H1 (cell line): ENCODE measurements around the gene SLC30A2. TPM values are rescaled to one million over a fixed set of nuclear protein-coding genes. Genes with fewer than 3 reads are reported as not detected.

Experiments
- CTCF ChIA-PET: fragments of 300-600 bp; sonication (Branson Sonifier 250); formaldehyde crosslinking; loops from one replicate; lab custom pipeline; 2021; ENCODE audit not compliant: partially characterized antibody; lab: Charles Lee
- POLR2A ChIA-PET: fragments of 300-600 bp; sonication (Branson Sonifier 250); formaldehyde crosslinking; loops from one replicate; lab custom pipeline; 2021; ENCODE audit warnings: inconsistent platforms; ENCODE audit not compliant: partially characterized antibody; lab: Charles Lee
- DNase-seq, 2 experiments: peaks; one replicate each; pipeline versions ENCODE4 v3.0.0 to v3.0.0-alpha.2; 2010 to 2022; ENCODE audit warnings: low spot score in 2 of 2, low read depth in 1 of 2, mixed read lengths in 1 of 2
- FAIRE-seq: peaks from 2 replicates; lab custom pipeline; 2011; peaks lifted over from hg19 to GRCh38; lab: Jason Lieb, UNC
- H2AFZ ChIP-seq: 2 replicates; pipeline ENCODE4 v1.8.1; 2012; ENCODE audit warnings: low read length, inconsistent platforms
- H2AK5ac ChIP-seq: 2 replicates; pipeline ENCODE4 v1.6.1; 2013; ENCODE audit warnings: low read depth, low read length
- H2BK120ac ChIP-seq: replicated peaks from 2 replicates; pipeline ENCODE3; 2013; ENCODE audit warnings: low read depth, low read length, inconsistent platforms
- H2BK12ac ChIP-seq: 2 replicates; pipeline ENCODE4 v1.6.1; 2013; ENCODE audit warnings: low read depth, low read length
- H2BK15ac ChIP-seq: 2 replicates; pipeline ENCODE4 v1.6.1; 2013; ENCODE audit warnings: low read length
- H2BK20ac ChIP-seq: 2 replicates; pipeline ENCODE4 v1.6.1; 2013; ENCODE audit warnings: low read length
- H2BK5ac ChIP-seq: 2 replicates; pipeline ENCODE4 v1.6.1; 2013; ENCODE audit warnings: low read depth, low read length
- H3K14ac ChIP-seq: 2 replicates; pipeline ENCODE4 v1.6.1; 2013; ENCODE audit warnings: inconsistent platforms; ENCODE audit not compliant: insufficient read length
- H3K18ac ChIP-seq: 2 replicates; pipeline ENCODE4 v1.6.1; 2013; ENCODE audit warnings: low read length; ENCODE audit errors: extremely low read depth
- H3K23ac ChIP-seq: 2 replicates; pipeline ENCODE4 v1.6.1; 2013; ENCODE audit warnings: inconsistent platforms; ENCODE audit not compliant: insufficient read length
- H3K23me2 ChIP-seq: 2 replicates; pipeline ENCODE4 v1.6.1; 2013; ENCODE audit warnings: low read depth, low read length
- H3K27ac ChIP-seq: 2 replicates; pipeline ENCODE4 v1.6.1; 2011; ENCODE audit warnings: low read depth, low read length, inconsistent platforms
- H3K27me3 ChIP-seq, 4 experiments: replicated peaks in 1 of 4; 1 replicate in 1 of 4; 2 replicates in 3 of 4; pipeline versions ENCODE4 v1.6.1 to v1.8.1; 2011 to 2013; ENCODE audit warnings: low read length in 3 of 4, mild to moderate bottlenecking in 3 of 4, inconsistent platforms in 2 of 4, mixed read lengths in 2 of 4, moderate library complexity in 1 of 4; ENCODE audit not compliant: control insufficient read depth in 3 of 4, insufficient read depth in 3 of 4; ENCODE audit errors: extremely low read depth in 1 of 4
- H3K36me3 ChIP-seq, 4 experiments: 2 replicates each; pipeline versions ENCODE4 v1.6.1 to v1.8.1; 2011 to 2013; ENCODE audit warnings: mild to moderate bottlenecking in 4 of 4, low read length in 3 of 4, moderate library complexity in 2 of 4, control low read depth in 1 of 4, inconsistent platforms in 1 of 4; ENCODE audit not compliant: insufficient read depth in 4 of 4, control insufficient read depth in 2 of 4
- H3K4ac ChIP-seq: replicated peaks from 2 replicates; pipeline ENCODE3; 2013; ENCODE audit warnings: low read length, low read depth, mixed read lengths, inconsistent platforms; ENCODE audit not compliant: insufficient read length
- H3K4me1 ChIP-seq, 4 experiments: replicated peaks in 1 of 4; 1 replicate in 1 of 4; 2 replicates in 3 of 4; pipeline versions ENCODE4 v1.6.1 to v1.8.1; 2011 to 2013; ENCODE audit warnings: low read length in 3 of 4, inconsistent platforms in 2 of 4, mixed read lengths in 1 of 4; ENCODE audit not compliant: insufficient read depth in 4 of 4, control insufficient read depth in 3 of 4
- H3K4me2 ChIP-seq, 2 experiments: 2 replicates each; pipeline versions ENCODE4 v1.6.1 to v1.8.1; 2011 to 2013; ENCODE audit warnings: low read depth in 2 of 2, low read length in 2 of 2, control low read depth in 1 of 2, inconsistent platforms in 1 of 2, mild to moderate bottlenecking in 1 of 2; ENCODE audit not compliant: insufficient read depth in 1 of 2
- H3K4me3 ChIP-seq, 4 experiments: fragments of 200-600, 300-600 bp in 1 of 4; sonication (generic), shearing (Covaris generic), sonication (Bioruptor Twin) in 1 of 4; 2 replicates each; pipeline versions ENCODE4 v1.5.1 to v1.8.1; 2011 to 2016; ENCODE audit warnings: low read length in 4 of 4, low read depth in 3 of 4, control low read depth in 2 of 4, inconsistent platforms in 2 of 4, mild to moderate bottlenecking in 2 of 4, mixed read lengths in 1 of 4, moderate library complexity in 1 of 4; ENCODE audit not compliant: insufficient read depth in 2 of 4; ENCODE audit errors: extremely low read depth in 1 of 4
- H3K56ac ChIP-seq: replicated peaks from 2 replicates; pipeline ENCODE3; 2013; ENCODE audit warnings: low read depth, mild to moderate bottlenecking, mixed read lengths, low read length, inconsistent platforms; ENCODE audit not compliant: insufficient read length
- H3K79me1 ChIP-seq: 2 replicates; pipeline ENCODE4 v1.6.1; 2013; ENCODE audit warnings: low read depth, low read length, control low read depth
- H3K79me2 ChIP-seq, 2 experiments: 2 replicates each; pipeline versions ENCODE4 v1.6.1 to v1.8.1; 2012 to 2013; ENCODE audit warnings: low read length in 2 of 2, mild to moderate bottlenecking in 2 of 2, inconsistent platforms in 1 of 2; ENCODE audit not compliant: insufficient read depth in 2 of 2, control insufficient read depth in 1 of 2
- H3K9ac ChIP-seq, 4 experiments: replicated peaks in 1 of 4; 1 replicate in 1 of 4; 2 replicates in 3 of 4; pipeline versions ENCODE4 v1.6.1 to v1.8.1; 2011 to 2013; ENCODE audit warnings: low read depth in 3 of 4, low read length in 3 of 4, control low read depth in 2 of 4, mild to moderate bottlenecking in 2 of 4, moderate library complexity in 2 of 4, inconsistent platforms in 1 of 4; ENCODE audit errors: extremely low read depth in 1 of 4
- H3K9me3 ChIP-seq, 2 experiments: 2 replicates each; pipeline versions ENCODE4 v1.6.1 to v1.8.1; 2012 to 2013; ENCODE audit warnings: mild to moderate bottlenecking in 2 of 2, moderate library complexity in 2 of 2, control low read depth in 1 of 2, inconsistent platforms in 1 of 2, low read depth in 1 of 2, low read length in 1 of 2, mixed read lengths in 1 of 2; ENCODE audit not compliant: insufficient read depth in 2 of 2
- H4K20me1 ChIP-seq, 2 experiments: replicated peaks in 1 of 2; 2 replicates each; pipeline versions ENCODE3 to v1.8.1; 2011 to 2013; ENCODE audit warnings: inconsistent platforms in 2 of 2, low read length in 2 of 2, mild to moderate bottlenecking in 1 of 2; ENCODE audit not compliant: insufficient read depth in 2 of 2, control insufficient read depth in 1 of 2
- H4K5ac ChIP-seq: 2 replicates; pipeline ENCODE4 v1.6.1; 2013; ENCODE audit warnings: low read length, low read depth, mixed read lengths, inconsistent platforms; ENCODE audit not compliant: insufficient read length
- H4K8ac ChIP-seq: 2 replicates; pipeline ENCODE4 v1.8.0; 2013; ENCODE audit warnings: mild to moderate bottlenecking, moderate library complexity, low read length, inconsistent platforms; ENCODE audit not compliant: insufficient read depth; ENCODE audit errors: extremely low read depth
- H4K91ac ChIP-seq: replicated peaks from 2 replicates; pipeline ENCODE3; 2013; ENCODE audit warnings: low read length, mixed read lengths, inconsistent platforms; ENCODE audit not compliant: insufficient read length
- CBX8 ChIP-seq: fragments of 300-800, 300-1000 bp; sonication (generic); IDR thresholded peaks from 2 replicates; pipeline ENCODE4 v1.7.1; 2016; ENCODE audit warnings: low read depth, low read length, borderline replicate concordance
- CHD1 ChIP-seq: IDR thresholded peaks from 2 replicates; pipeline ENCODE4 v1.6.1; 2012; ENCODE audit warnings: low read depth, low read length, improper control_type of control experiment
- MAX ChIP-seq: IDR thresholded peaks from 2 replicates; pipeline ENCODE4 v1.6.1; 2012; ENCODE audit warnings: inconsistent platforms
- PHF8 ChIP-seq: fragments of 200-600 bp; sonication (generic); conservative IDR thresholded peaks from 2 replicates; pipeline ENCODE4 v1.7.1; 2012; ENCODE audit warnings: low read depth, mild to moderate bottlenecking, inconsistent platforms, low read length, moderate library complexity
- RXRA ChIP-seq: IDR thresholded peaks from 2 replicates; pipeline ENCODE4 v1.6.1; 2011; ENCODE audit warnings: low read depth, mild to moderate bottlenecking, low read length, moderate library complexity; ENCODE audit not compliant: insufficient read depth
- SAP30 ChIP-seq: fragments of 300-600 bp; sonication (generic); IDR thresholded peaks from 2 replicates; pipeline ENCODE4 v1.7.1; 2012; ENCODE audit warnings: low read length, moderate library complexity, mild to moderate bottlenecking, inconsistent platforms; ENCODE audit not compliant: insufficient read depth, insufficient replicate concordance
- SP4 ChIP-seq: IDR thresholded peaks from 2 replicates; pipeline ENCODE4 v1.6.1; 2012; ENCODE audit warnings: low read length, inconsistent platforms
- ZNF274 ChIP-seq: IDR thresholded peaks from 2 replicates; pipeline ENCODE4 v1.7.0; 2012; ENCODE audit warnings: low read length, borderline replicate concordance; ENCODE audit errors: extremely low read depth
- WGBS, 2 experiments: shearing (Covaris generic) in 1 of 2; methylation state at CpG; one replicate each; pipeline versions ENCODE4 v1.1.6 to v1.1.7; 2013 to 2015; ENCODE audit warnings: low lambda C conversion rate in 2 of 2, mixed read lengths in 2 of 2, inconsistent platforms in 1 of 2, low coverage in 1 of 2, missing lambda C conversion rate in 1 of 2; ENCODE audit not compliant: insufficient replicate concordance in 2 of 2, insufficient coverage in 1 of 2, insufficient read length in 1 of 2; ENCODE audit errors: extremely low coverage in 1 of 2, missing lambda C conversion rate in 1 of 2; 5-methylcytosine and 5-hydroxymethylcytosine counted together
- polyA plus RNA-seq, 7 experiments: library from polyadenylated mRNA; depleted of rRNA in 3 of 7; stranded (reverse) in 5 of 7; unstranded in 2 of 7; fragments of >200 nt in 5 of 7; fragments of 200-250 nt in 2 of 7; gene quantifications; 1 replicate in 5 of 7; 2 replicates in 1 of 7; 4 replicates in 1 of 7; pipeline versions ENCODE4 v1.2.1 to v1.2.3, GENCODE V29; 2011 to 2013; ENCODE audit warnings: missing spikeins in 2 of 7, mixed read lengths in 2 of 7
- total RNA-seq: library from RNA; stranded (reverse); fragmentation: NEBNext Ultra II Directional; extraction: Animal tissue kit (Norgen Biotek cat#: 25700); gene quantifications from 2 replicates; pipeline ENCODE4 v1.2.1, GENCODE V29; 2021

SLC30A2 gene
- total and polyA plus RNA-seq, 2 of the 8 experiments (the other 6 are each of a cell fraction or from before 2014, with no cell fraction given), result 0.19 to 0.76 TPM

GRCh38 chr1:25997828-25998761, 47.8 kb downstream of the SLC30A2 start, which contains the start of gene PAFAH2:
PAFAH2 (minus strand) TSS chr1:25998063; CDS start chr1:25990816, 7,247 bp downstream.
- Histone ChIP-seq H3K4me1 (peaks cover 2 to 14% (median 8%) of the 10 kb centered on the region in 4 experiments; a peak in 6 of 7 replicates), H3K23ac (no peak within 1 kb of the TSS), H3K56ac (no peak within 1 kb of the TSS), H2BK5ac (peak within 1 kb of the TSS; percentile 44; the same call in 1 of the 2 replicates), H2AFZ (peak within 1 kb of the TSS; percentile 96), H2BK12ac (peak within 1 kb of the TSS; percentile 77; the same call in 1 of the 2 replicates), H3K14ac (no peak within 1 kb of the TSS), H4K20me1 (no peaks in the 10 kb centered on the region), H3K4me2 (peak within 1 kb of the TSS; percentile 81 to 91), H3K27me3 (no peaks in the 10 kb centered on the region; a peak in 2 of 7 replicates), H2AK5ac (no peak within 1 kb of the TSS), H3K27ac (peak within 1 kb of the TSS; percentile 57; the same call in 1 of the 2 replicates), H3K9ac (peak within 1 kb of the TSS in 3 of 4 experiments; percentile 31 to 51 (median 38); a peak in 5 of 7 replicates), H4K91ac (no peak within 1 kb of the TSS), H3K9me3 (no peaks in the 10 kb centered on the region), H2BK15ac (peak within 1 kb of the TSS; percentile 49; the same call in 1 of the 2 replicates), H4K8ac (peak within 1 kb of the TSS; percentile 71; the same call in 1 of the 2 replicates), H3K4me3 (peak within 1 kb of the TSS; percentile 42 to 86 (median 80)), H3K4ac (no peak within 1 kb of the TSS), H3K36me3 (no peaks in the 10 kb centered on the region), H3K79me1 (no peaks in the 10 kb centered on the region), H2BK120ac (no peak within 1 kb of the TSS), H2BK20ac (no peak within 1 kb of the TSS), H3K23me2 (peaks cover 4% of the 10 kb centered on the region; the same call in 1 of the 2 replicates), H4K5ac (peak within 1 kb of the TSS; percentile 33), H3K18ac (0 out of 2 replicates have a peak within 1 kb of the TSS, but pooled peaks have one; percentile 27), H3K79me2 (no peaks in the 10 kb centered on the region)
- CTCF ChIA-PET, result interaction anchor here (0.6 to 20.0 kb wide), 38 partner anchors 9 to 432 kb away, joined by 3 to 330 read pairs (median 4); partner anchors contain the start of genes EXTL1, MTFR1L, PAQR7 and STMN1
- POLR2A ChIA-PET, result interaction anchor here (0.8 to 4.1 kb wide), 19 partner anchors 8 to 178 kb away, joined by 3 to 17 read pairs (median 4); partner anchors contain the start of genes EXTL1, PAQR7 and STMN1
- DNase-seq (peak; percentile 95 to 97), FAIRE-seq (peak; percentile 97)
- WGBS, 2 experiments, result 5% methylated on average over 47 of the region's 47 CpGs; no CpG with 5 or more reads in 1 of the 2 experiments
- TF ChIP-seq CHD1, result no peak
- no peak for TF ChIP-seq SAP30
- peak; percentile 61; the same call in 1 of the 2 replicates for TF ChIP-seq SP4
- no peak for TF ChIP-seq ZNF274
- TF ChIP-seq MAX, result peak; percentile 96
- peak; percentile 29; the same call in 1 of the 2 replicates for TF ChIP-seq PHF8
- no peak for TF ChIP-seq CBX8
- TF ChIP-seq RXRA, result peak; percentile 83; the same call in 1 of the 2 replicates
